Measurements from ENCODE around the gene PTCD1. TPM values are rescaled to one million over a fixed set of nuclear protein-coding genes. Genes with fewer than 3 reads are reported as not detected.
A peak's percentile ranks its signal among the peaks of the same experiment; 100 is the strongest.

PTCD1 gene
- total and polyA plus RNA-seq, 2 experiments from 2014 or later = 12.2 to 13.4 TPM

GRCh38 chr7:99397297-99397983 lies 41.2 kb downstream of the PTCD1 start:
- Mint-ChIP-seq H3K27ac (no peak overlapping the region), H3K27me3 (ENCODE audit: insufficient read depth, low read depth, poor library complexity) (peaks cover 44% of the 10 kb centered on the region), H3K9me3 (no peaks in the 10 kb centered on the region), H3K4me1 (peaks cover 14% of the 10 kb centered on the region), H3K4me3 (no peak overlapping the region; the same call in 2 of the 3 replicates), H3K36me3 (ENCODE audit: low read depth) (peaks cover 78% of the 10 kb centered on the region)
- H3K79me2 ChIP-seq (replicated peaks; ENCODE audit: insufficient read depth) = no peaks in the 10 kb centered on the region
- DNase-seq (ENCODE audit: low spot score) = no peak
- H3K4me3 ChIP-seq = no peak overlapping the region
- no peak overlapping the region for H3K4me2 ChIP-seq
- peak overlapping the region; percentile 63; the same call in 1 of the 2 replicates for H3K27ac ChIP-seq (ENCODE audit: low read depth)
- H3K9me2 ChIP-seq (ENCODE audit: insufficient read depth) = no peaks in the 10 kb centered on the region
- H4K20me1 ChIP-seq (replicated peaks; ENCODE audit: insufficient read depth) = peaks cover 30% of the 10 kb centered on the region
- TF ChIP-seq ZNF462 (CRISPR knock-in tag; IDR thresholded peaks at IDR 0.05) (no peak), REST (IDR thresholded peaks at IDR 0.05; ENCODE audit: unreplicated experiment) (no peak), ETS1 (IDR thresholded peaks at IDR 0.05) (no peak), STAT1 (IDR thresholded peaks at IDR 0.05; ENCODE audit: unreplicated experiment) (no peak), ZNF331 (CRISPR knock-in tag; IDR thresholded peaks at IDR 0.05; ENCODE audit: low read depth) (no peak), EZH2phosphoT487 (IDR thresholded peaks at IDR 0.05; ENCODE audit: unreplicated experiment) (no peak), CTCF (conservative IDR thresholded peaks at IDR 0.05; ENCODE audit: low read depth in 2 of 2) (no peak), EZH2 (IDR thresholded peaks at IDR 0.05; ENCODE audit: low read depth, unreplicated experiment) (no peak), CREB1 (CRISPR knock-in tag; IDR thresholded peaks at IDR 0.05; ENCODE audit: low read depth) (no peak), ZNF114 (CRISPR knock-in tag; IDR thresholded peaks at IDR 0.05) (no peak), NANOG (IDR thresholded peaks at IDR 0.05; ENCODE audit: borderline replicate concordance) (no peak), JUNB (IDR thresholded peaks at IDR 0.05; ENCODE audit: unreplicated experiment) (no peak), POLR2AphosphoS5 (IDR thresholded peaks at IDR 0.05; ENCODE audit: low read depth) (no peak)
- H3K36me3 ChIP-seq (ENCODE audit: insufficient read depth) = peaks cover 31% of the 10 kb centered on the region
- H3K4me1 ChIP-seq (ENCODE audit: insufficient read depth) = peaks cover 5% of the 10 kb centered on the region; the same call in 1 of the 2 replicates
- no peak overlapping the region for H2AFZ ChIP-seq
- no peaks in the 10 kb centered on the region for H3K27me3 ChIP-seq (ENCODE audit: insufficient read depth)
- no peak for ATAC-seq
- peaks cover 36% of the 10 kb centered on the region for H3F3A ChIP-seq (replicated peaks; ENCODE audit: low read depth)

All from GM23338 (cell line).